HepG2 (cell line): ENCODE results near the gene TST. TPM values are rescaled to one million over a fixed set of nuclear protein-coding genes. Genes with fewer than 3 reads are reported as not detected.

Experiments used
- ASH2L ChIP-seq: fragments of 300-600, 200-600 bp; sonication (generic); IDR thresholded peaks from 2 replicates; pipeline ENCODE4 v1.7.0; 2017; ENCODE audit warnings: low read depth, mild to moderate bottlenecking, moderate library complexity, mixed read lengths, low read length; ENCODE audit not compliant: insufficient read length
- CBFB ChIP-seq: sonication (generic); formaldehyde crosslinking; IDR thresholded peaks from 2 replicates; pipeline ENCODE4 v1.4.0; 2020; ENCODE audit warnings: missing genetic modification reagents
- CCAR2 ChIP-seq: fragments of 200-400 bp; formaldehyde crosslinking; optimal IDR thresholded peaks from 2 replicates; pipeline ENCODE3; 2018; ENCODE audit warnings: low read depth, mild to moderate bottlenecking, low read length, moderate library complexity
- LCORL ChIP-seq, 2 experiments: fragments of 450-650 bp in 1 of 2; sonication (generic) in 1 of 2; formaldehyde crosslinking in 1 of 2; IDR thresholded peaks; 2 replicates each; pipeline versions ENCODE4 v1.5.0 to v1.6.1; 2017 to 2020; ENCODE audit warnings: antibody characterized with exemption in 1 of 2, missing genetic modification reagents in 1 of 2
- MED8 ChIP-seq: sonication (generic); formaldehyde crosslinking; IDR thresholded peaks from 2 replicates; pipeline ENCODE4 v1.8.1; 2023; ENCODE audit warnings: mild to moderate bottlenecking, missing genetic modification reagents; ENCODE audit not compliant: insufficient replicate concordance
- RFX3 ChIP-seq: IDR thresholded peaks from 2 replicates; pipeline ENCODE4 v1.6.1; 2016; ENCODE audit warnings: missing biosample characterization, missing genetic modification reagents
- SAFB2 ChIP-seq: sonication (generic); formaldehyde crosslinking; IDR thresholded peaks from 2 replicates; pipeline ENCODE4 v1.5.1; 2020; ENCODE audit warnings: missing genetic modification reagents, low read depth, mild to moderate bottlenecking, borderline replicate concordance
- SMAD3 ChIP-seq: sonication (generic); formaldehyde crosslinking; IDR thresholded peaks from 2 replicates; pipeline ENCODE4 v1.4.0; 2020; ENCODE audit warnings: missing genetic modification reagents
- TARDBP ChIP-seq: sonication (generic); formaldehyde crosslinking; IDR thresholded peaks from 2 replicates; pipeline ENCODE4 v1.8.0; 2022; ENCODE audit warnings: mild to moderate bottlenecking, missing genetic modification reagents
- TBX2 ChIP-seq: sonication (generic); formaldehyde crosslinking; IDR thresholded peaks from 2 replicates; pipeline ENCODE4 v1.5.0; 2020; ENCODE audit warnings: missing genetic modification reagents, mild to moderate bottlenecking, borderline replicate concordance
- ZBTB7B ChIP-seq: sonication (generic); formaldehyde crosslinking; IDR thresholded peaks from 2 replicates; pipeline ENCODE4 v1.4.0; 2020; ENCODE audit warnings: missing genetic modification reagents
- ZNF205 ChIP-seq: IDR thresholded peaks from 2 replicates; pipeline ENCODE4 v1.6.1; 2018; ENCODE audit warnings: missing biosample characterization, missing genetic modification reagents
- ZNF331 ChIP-seq: sonication (generic); formaldehyde crosslinking; IDR thresholded peaks from 2 replicates; pipeline ENCODE4 v1.4.0; 2020; ENCODE audit warnings: missing genetic modification reagents
- ZNF746 ChIP-seq: sonication (generic); formaldehyde crosslinking; IDR thresholded peaks from 2 replicates; pipeline ENCODE4 v1.8.0; 2022; ENCODE audit warnings: mild to moderate bottlenecking, missing genetic modification reagents
- ZNF766 ChIP-seq: sonication (generic); formaldehyde crosslinking; IDR thresholded peaks from 2 replicates; pipeline ENCODE4 v1.5.0; 2020; ENCODE audit warnings: missing genetic modification reagents, borderline replicate concordance
- ZNF772 ChIP-seq: sonication (generic); formaldehyde crosslinking; IDR thresholded peaks from 2 replicates; pipeline ENCODE4 v1.5.0; 2020; ENCODE audit warnings: mild to moderate bottlenecking, missing genetic modification reagents
- ZNF792 ChIP-seq: IDR thresholded peaks from 2 replicates; pipeline ENCODE4 v1.6.1; 2016
- polyA plus RNA-seq, 8 experiments: library from polyadenylated mRNA; depleted of rRNA in 3 of 8; stranded (reverse) in 7 of 8; unstranded in 1 of 8; fragments of >200 nt; fragmentation: Illumina TruSeq in 4 of 8; extraction: Trizol in 4 of 8; gene quantifications; 2 replicates each; pipeline versions ENCODE4 v1.2.1 to v1.2.3, GENCODE V29; 2011 to 2016; ENCODE audit warnings: low read depth in 4 of 8, missing spikeins in 1 of 8, mixed read lengths in 1 of 8; ENCODE audit not compliant: insufficient read depth in 1 of 8
- total RNA-seq, 5 experiments: library from RNA; depleted of rRNA; stranded (reverse); fragments of >200 nt; fragmentation: Illumina TruSeq; extraction: Trizol; gene quantifications; 2 replicates each; pipeline ENCODE4 v1.2.3, GENCODE V29; 2016; ENCODE audit warnings: low read depth in 1 of 5
- TF ChIP-seq, protein P1 (sequence below): IDR thresholded peaks from 2 replicates; pipeline ENCODE4 v1.6.1; 2012; ENCODE audit warnings: low read depth, low read length, improper control_type of control experiment
- TF ChIP-seq, protein P2 (sequence below): sonication (generic); formaldehyde crosslinking; IDR thresholded peaks from 2 replicates; pipeline ENCODE4 v1.8.0; 2022; ENCODE audit warnings: low read depth, missing genetic modification reagents
- TF ChIP-seq, protein P3 (sequence below): sonication (generic); formaldehyde crosslinking; IDR thresholded peaks from 2 replicates; pipeline ENCODE4 v1.4.0; 2020; ENCODE audit warnings: mild to moderate bottlenecking, missing genetic modification reagents
- TF ChIP-seq, protein P4 (sequence below): sonication (generic); formaldehyde crosslinking; IDR thresholded peaks from 2 replicates; pipeline ENCODE4 v1.5.1; 2020; ENCODE audit warnings: mild to moderate bottlenecking, moderate library complexity, missing genetic modification reagents
- TF ChIP-seq, protein P5 (sequence below): sonication (generic); formaldehyde crosslinking; IDR thresholded peaks from 2 replicates; pipeline ENCODE4 v1.5.0; 2020; ENCODE audit warnings: mild to moderate bottlenecking, missing genetic modification reagents, borderline replicate concordance

The TST gene
- total and polyA plus RNA-seq, 2 of the 13 experiments (the other 11 are each of a cell fraction or from before 2014, with no cell fraction given), result 44.6 to 63.6 TPM

DNA sequence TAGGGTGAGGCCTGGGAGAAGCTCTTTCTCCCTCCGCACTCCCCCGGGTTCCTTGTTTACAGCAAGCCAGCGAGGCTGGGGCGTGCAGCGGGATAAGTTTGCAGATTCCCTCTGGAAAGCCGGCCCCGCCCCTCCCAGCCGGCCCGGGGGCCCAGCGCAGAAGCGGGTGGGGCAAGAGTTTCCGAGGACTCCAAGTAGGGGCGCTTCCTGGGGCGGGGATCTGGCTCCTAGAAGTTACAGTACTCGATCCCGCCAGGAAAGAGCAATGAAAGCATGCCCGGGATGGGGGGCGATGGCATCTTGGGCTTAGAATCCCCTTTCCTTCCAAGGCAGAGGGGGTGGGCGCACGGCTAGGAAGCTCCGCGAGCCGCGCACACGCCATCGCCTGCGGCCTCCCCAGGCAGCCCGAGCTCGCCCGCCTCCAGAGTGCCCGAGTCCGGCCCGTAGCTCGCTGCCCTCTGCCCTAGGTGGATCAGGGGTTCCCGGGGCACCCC, 385 bp downstream of the TST start (continued):
- TF ChIP-seq, protein P1, sequence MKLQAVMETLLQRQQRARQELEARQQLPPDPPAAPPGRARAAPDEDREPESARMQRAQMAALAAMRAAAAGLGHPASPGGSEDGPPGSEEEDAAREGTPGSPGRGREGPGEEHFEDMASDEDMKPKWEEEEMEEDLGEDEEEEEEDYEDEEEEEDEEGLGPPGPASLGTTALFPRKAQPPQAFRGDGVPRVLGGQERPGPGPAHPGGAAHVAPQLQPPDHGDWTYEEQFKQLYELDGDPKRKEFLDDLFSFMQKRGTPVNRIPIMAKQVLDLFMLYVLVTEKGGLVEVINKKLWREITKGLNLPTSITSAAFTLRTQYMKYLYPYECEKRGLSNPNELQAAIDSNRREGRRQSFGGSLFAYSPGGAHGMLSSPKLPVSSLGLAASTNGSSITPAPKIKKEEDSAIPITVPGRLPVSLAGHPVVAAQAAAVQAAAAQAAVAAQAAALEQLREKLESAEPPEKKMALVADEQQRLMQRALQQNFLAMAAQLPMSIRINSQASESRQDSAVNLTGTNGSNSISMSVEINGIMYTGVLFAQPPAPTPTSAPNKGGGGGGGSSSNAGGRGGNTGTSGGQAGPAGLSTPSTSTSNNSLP, result no peak
- TF ChIP-seq TBX2 (CRISPR knock-in tag), result no peak
- peak; percentile 18; the same call in 1 of the 2 replicates for TF ChIP-seq ZNF772 (CRISPR knock-in tag)
- TF ChIP-seq ZNF331 (CRISPR knock-in tag), result no peak
- peak; percentile 56; the same call in 1 of the 2 replicates for TF ChIP-seq ZBTB7B (CRISPR knock-in tag)
- TF ChIP-seq RFX3 (CRISPR knock-in tag), result no peak
- TF ChIP-seq LCORL (IDR thresholded peaks at IDR 0.05), result no peak
- no peak for TF ChIP-seq LCORL (CRISPR knock-in tag; IDR thresholded peaks at IDR 0.05)
- TF ChIP-seq SMAD3 (CRISPR knock-in tag), result no peak
- TF ChIP-seq, protein P2, sequence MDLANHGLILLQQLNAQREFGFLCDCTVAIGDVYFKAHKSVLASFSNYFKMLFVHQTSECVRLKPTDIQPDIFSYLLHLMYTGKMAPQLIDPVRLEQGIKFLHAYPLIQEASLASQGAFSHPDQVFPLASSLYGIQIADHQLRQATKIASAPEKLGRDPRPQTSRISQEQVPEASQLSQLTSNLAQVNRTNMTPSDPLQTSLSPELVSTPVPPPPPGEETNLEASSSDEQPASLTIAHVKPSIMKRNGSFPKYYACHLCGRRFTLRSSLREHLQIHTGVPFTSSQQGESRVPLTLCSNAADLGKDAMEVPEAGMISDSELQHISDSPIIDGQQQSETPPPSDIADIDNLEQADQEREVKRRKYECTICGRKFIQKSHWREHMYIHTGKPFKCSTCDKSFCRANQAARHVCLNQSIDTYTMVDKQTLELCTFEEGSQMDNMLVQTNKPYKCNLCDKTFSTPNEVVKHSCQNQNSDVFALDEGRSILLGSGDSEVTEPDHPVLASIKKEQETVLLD (CRISPR knock-in tag), result no peak
- TF ChIP-seq, protein P3, sequence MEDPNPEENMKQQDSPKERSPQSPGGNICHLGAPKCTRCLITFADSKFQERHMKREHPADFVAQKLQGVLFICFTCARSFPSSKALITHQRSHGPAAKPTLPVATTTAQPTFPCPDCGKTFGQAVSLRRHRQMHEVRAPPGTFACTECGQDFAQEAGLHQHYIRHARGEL, result 0 out of 2 replicates have a peak, but pooled peaks have one; percentile 35
- no peak for TF ChIP-seq ASH2L
- TF ChIP-seq MED8, result no peak
- no peak for TF ChIP-seq CCAR2
- TF ChIP-seq CBFB, result no peak
- no peak for TF ChIP-seq ZNF792
- TF ChIP-seq ZNF746 (CRISPR knock-in tag), result no peak
- no peak for TF ChIP-seq ZNF766
- no peak for TF ChIP-seq ZNF205 (CRISPR knock-in tag)
- TF ChIP-seq, protein P4, sequence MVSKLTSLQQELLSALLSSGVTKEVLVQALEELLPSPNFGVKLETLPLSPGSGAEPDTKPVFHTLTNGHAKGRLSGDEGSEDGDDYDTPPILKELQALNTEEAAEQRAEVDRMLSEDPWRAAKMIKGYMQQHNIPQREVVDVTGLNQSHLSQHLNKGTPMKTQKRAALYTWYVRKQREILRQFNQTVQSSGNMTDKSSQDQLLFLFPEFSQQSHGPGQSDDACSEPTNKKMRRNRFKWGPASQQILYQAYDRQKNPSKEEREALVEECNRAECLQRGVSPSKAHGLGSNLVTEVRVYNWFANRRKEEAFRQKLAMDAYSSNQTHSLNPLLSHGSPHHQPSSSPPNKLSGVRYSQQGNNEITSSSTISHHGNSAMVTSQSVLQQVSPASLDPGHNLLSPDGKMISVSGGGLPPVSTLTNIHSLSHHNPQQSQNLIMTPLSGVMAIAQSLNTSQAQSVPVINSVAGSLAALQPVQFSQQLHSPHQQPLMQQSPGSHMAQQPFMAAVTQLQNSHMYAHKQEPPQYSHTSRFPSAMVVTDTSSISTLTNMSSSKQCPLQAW (CRISPR knock-in tag), result peak; percentile 35; the same call in 1 of the 2 replicates
- TF ChIP-seq, protein P5, sequence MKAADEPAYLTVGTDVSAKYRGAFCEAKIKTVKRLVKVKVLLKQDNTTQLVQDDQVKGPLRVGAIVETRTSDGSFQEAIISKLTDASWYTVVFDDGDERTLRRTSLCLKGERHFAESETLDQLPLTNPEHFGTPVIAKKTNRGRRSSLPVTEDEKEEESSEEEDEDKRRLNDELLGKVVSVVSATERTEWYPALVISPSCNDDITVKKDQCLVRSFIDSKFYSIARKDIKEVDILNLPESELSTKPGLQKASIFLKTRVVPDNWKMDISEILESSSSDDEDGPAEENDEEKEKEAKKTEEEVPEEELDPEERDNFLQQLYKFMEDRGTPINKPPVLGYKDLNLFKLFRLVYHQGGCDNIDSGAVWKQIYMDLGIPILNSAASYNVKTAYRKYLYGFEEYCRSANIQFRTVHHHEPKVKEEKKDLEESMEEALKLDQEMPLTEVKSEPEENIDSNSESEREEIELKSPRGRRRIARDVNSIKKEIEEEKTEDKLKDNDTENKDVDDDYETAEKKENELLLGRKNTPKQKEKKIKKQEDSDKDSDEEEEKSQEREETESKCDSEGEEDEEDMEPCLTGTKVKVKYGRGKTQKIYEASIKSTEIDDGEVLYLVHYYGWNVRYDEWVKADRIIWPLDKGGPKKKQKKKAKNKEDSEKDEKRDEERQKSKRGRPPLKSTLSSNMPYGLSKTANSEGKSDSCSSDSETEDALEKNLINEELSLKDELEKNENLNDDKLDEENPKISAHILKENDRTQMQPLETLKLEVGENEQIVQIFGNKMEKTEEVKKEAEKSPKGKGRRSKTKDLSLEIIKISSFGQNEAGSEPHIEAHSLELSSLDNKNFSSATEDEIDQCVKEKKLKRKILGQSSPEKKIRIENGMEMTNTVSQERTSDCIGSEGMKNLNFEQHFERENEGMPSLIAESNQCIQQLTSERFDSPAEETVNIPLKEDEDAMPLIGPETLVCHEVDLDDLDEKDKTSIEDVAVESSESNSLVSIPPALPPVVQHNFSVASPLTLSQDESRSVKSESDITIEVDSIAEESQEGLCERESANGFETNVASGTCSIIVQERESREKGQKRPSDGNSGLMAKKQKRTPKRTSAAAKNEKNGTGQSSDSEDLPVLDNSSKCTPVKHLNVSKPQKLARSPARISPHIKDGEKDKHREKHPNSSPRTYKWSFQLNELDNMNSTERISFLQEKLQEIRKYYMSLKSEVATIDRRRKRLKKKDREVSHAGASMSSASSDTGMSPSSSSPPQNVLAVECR, result peak; percentile 63; the same call in 1 of the 2 replicates
- no peak for TF ChIP-seq TARDBP (CRISPR knock-in tag)
- TF ChIP-seq SAFB2 (CRISPR knock-in tag), result no peak; the same call in 1 of the 2 replicates
